H1 (cell line): ENCODE data around the gene TRAPPC11. TPM values are rescaled to one million over a fixed set of nuclear protein-coding genes. Genes with fewer than 3 reads are reported as not detected.

Source experiments
- CTCF ChIA-PET: fragments of 300-600 bp; sonication (Branson Sonifier 250); formaldehyde crosslinking; loops from one replicate; lab custom pipeline; 2021; ENCODE audit not compliant: partially characterized antibody; lab: Charles Lee
- POLR2A ChIA-PET: fragments of 300-600 bp; sonication (Branson Sonifier 250); formaldehyde crosslinking; loops from one replicate; lab custom pipeline; 2021; ENCODE audit warnings: inconsistent platforms; ENCODE audit not compliant: partially characterized antibody; lab: Charles Lee
- DNase-seq, 2 experiments: peaks; one replicate each; pipeline versions ENCODE4 v3.0.0 to v3.0.0-alpha.2; 2010 to 2022; ENCODE audit warnings: low spot score in 2 of 2, low read depth in 1 of 2, mixed read lengths in 1 of 2
- FAIRE-seq: peaks from 2 replicates; lab custom pipeline; 2011; peaks lifted over from hg19 to GRCh38; lab: Jason Lieb, UNC
- H2AFZ ChIP-seq: 2 replicates; pipeline ENCODE4 v1.8.1; 2012; ENCODE audit warnings: low read length, inconsistent platforms
- H2AK5ac ChIP-seq: 2 replicates; pipeline ENCODE4 v1.6.1; 2013; ENCODE audit warnings: low read depth, low read length
- H2BK120ac ChIP-seq: replicated peaks from 2 replicates; pipeline ENCODE3; 2013; ENCODE audit warnings: low read depth, low read length, inconsistent platforms
- H2BK12ac ChIP-seq: 2 replicates; pipeline ENCODE4 v1.6.1; 2013; ENCODE audit warnings: low read depth, low read length
- H2BK15ac ChIP-seq: 2 replicates; pipeline ENCODE4 v1.6.1; 2013; ENCODE audit warnings: low read length
- H2BK20ac ChIP-seq: 2 replicates; pipeline ENCODE4 v1.6.1; 2013; ENCODE audit warnings: low read length
- H2BK5ac ChIP-seq: 2 replicates; pipeline ENCODE4 v1.6.1; 2013; ENCODE audit warnings: low read depth, low read length
- H3K14ac ChIP-seq: 2 replicates; pipeline ENCODE4 v1.6.1; 2013; ENCODE audit warnings: inconsistent platforms; ENCODE audit not compliant: insufficient read length
- H3K18ac ChIP-seq: 2 replicates; pipeline ENCODE4 v1.6.1; 2013; ENCODE audit warnings: low read length; ENCODE audit errors: extremely low read depth
- H3K23ac ChIP-seq: 2 replicates; pipeline ENCODE4 v1.6.1; 2013; ENCODE audit warnings: inconsistent platforms; ENCODE audit not compliant: insufficient read length
- H3K23me2 ChIP-seq: 2 replicates; pipeline ENCODE4 v1.6.1; 2013; ENCODE audit warnings: low read depth, low read length
- H3K27ac ChIP-seq: 2 replicates; pipeline ENCODE4 v1.6.1; 2011; ENCODE audit warnings: low read depth, low read length, inconsistent platforms
- H3K27me3 ChIP-seq, 4 experiments: replicated peaks in 1 of 4; 1 replicate in 1 of 4; 2 replicates in 3 of 4; pipeline versions ENCODE4 v1.6.1 to v1.8.1; 2011 to 2013; ENCODE audit warnings: low read length in 3 of 4, mild to moderate bottlenecking in 3 of 4, inconsistent platforms in 2 of 4, mixed read lengths in 2 of 4, moderate library complexity in 1 of 4; ENCODE audit not compliant: control insufficient read depth in 3 of 4, insufficient read depth in 3 of 4; ENCODE audit errors: extremely low read depth in 1 of 4
- H3K36me3 ChIP-seq, 4 experiments: 2 replicates each; pipeline versions ENCODE4 v1.6.1 to v1.8.1; 2011 to 2013; ENCODE audit warnings: mild to moderate bottlenecking in 4 of 4, low read length in 3 of 4, moderate library complexity in 2 of 4, control low read depth in 1 of 4, inconsistent platforms in 1 of 4; ENCODE audit not compliant: insufficient read depth in 4 of 4, control insufficient read depth in 2 of 4
- H3K4ac ChIP-seq: replicated peaks from 2 replicates; pipeline ENCODE3; 2013; ENCODE audit warnings: low read length, low read depth, mixed read lengths, inconsistent platforms; ENCODE audit not compliant: insufficient read length
- H3K4me1 ChIP-seq, 4 experiments: replicated peaks in 1 of 4; 1 replicate in 1 of 4; 2 replicates in 3 of 4; pipeline versions ENCODE4 v1.6.1 to v1.8.1; 2011 to 2013; ENCODE audit warnings: low read length in 3 of 4, inconsistent platforms in 2 of 4, mixed read lengths in 1 of 4; ENCODE audit not compliant: insufficient read depth in 4 of 4, control insufficient read depth in 3 of 4
- H3K4me2 ChIP-seq, 2 experiments: 2 replicates each; pipeline versions ENCODE4 v1.6.1 to v1.8.1; 2011 to 2013; ENCODE audit warnings: low read depth in 2 of 2, low read length in 2 of 2, control low read depth in 1 of 2, inconsistent platforms in 1 of 2, mild to moderate bottlenecking in 1 of 2; ENCODE audit not compliant: insufficient read depth in 1 of 2
- H3K4me3 ChIP-seq, 4 experiments: fragments of 200-600, 300-600 bp in 1 of 4; sonication (generic), shearing (Covaris generic), sonication (Bioruptor Twin) in 1 of 4; 2 replicates each; pipeline versions ENCODE4 v1.5.1 to v1.8.1; 2011 to 2016; ENCODE audit warnings: low read length in 4 of 4, low read depth in 3 of 4, control low read depth in 2 of 4, inconsistent platforms in 2 of 4, mild to moderate bottlenecking in 2 of 4, mixed read lengths in 1 of 4, moderate library complexity in 1 of 4; ENCODE audit not compliant: insufficient read depth in 2 of 4; ENCODE audit errors: extremely low read depth in 1 of 4
- H3K56ac ChIP-seq: replicated peaks from 2 replicates; pipeline ENCODE3; 2013; ENCODE audit warnings: low read depth, mild to moderate bottlenecking, mixed read lengths, low read length, inconsistent platforms; ENCODE audit not compliant: insufficient read length
- H3K79me1 ChIP-seq: 2 replicates; pipeline ENCODE4 v1.6.1; 2013; ENCODE audit warnings: low read depth, low read length, control low read depth
- H3K79me2 ChIP-seq, 2 experiments: 2 replicates each; pipeline versions ENCODE4 v1.6.1 to v1.8.1; 2012 to 2013; ENCODE audit warnings: low read length in 2 of 2, mild to moderate bottlenecking in 2 of 2, inconsistent platforms in 1 of 2; ENCODE audit not compliant: insufficient read depth in 2 of 2, control insufficient read depth in 1 of 2
- H3K9ac ChIP-seq, 4 experiments: replicated peaks in 1 of 4; 1 replicate in 1 of 4; 2 replicates in 3 of 4; pipeline versions ENCODE4 v1.6.1 to v1.8.1; 2011 to 2013; ENCODE audit warnings: low read depth in 3 of 4, low read length in 3 of 4, control low read depth in 2 of 4, mild to moderate bottlenecking in 2 of 4, moderate library complexity in 2 of 4, inconsistent platforms in 1 of 4; ENCODE audit errors: extremely low read depth in 1 of 4
- H3K9me3 ChIP-seq, 2 experiments: 2 replicates each; pipeline versions ENCODE4 v1.6.1 to v1.8.1; 2012 to 2013; ENCODE audit warnings: mild to moderate bottlenecking in 2 of 2, moderate library complexity in 2 of 2, control low read depth in 1 of 2, inconsistent platforms in 1 of 2, low read depth in 1 of 2, low read length in 1 of 2, mixed read lengths in 1 of 2; ENCODE audit not compliant: insufficient read depth in 2 of 2
- H4K20me1 ChIP-seq, 2 experiments: replicated peaks in 1 of 2; 2 replicates each; pipeline versions ENCODE3 to v1.8.1; 2011 to 2013; ENCODE audit warnings: inconsistent platforms in 2 of 2, low read length in 2 of 2, mild to moderate bottlenecking in 1 of 2; ENCODE audit not compliant: insufficient read depth in 2 of 2, control insufficient read depth in 1 of 2
- H4K5ac ChIP-seq: 2 replicates; pipeline ENCODE4 v1.6.1; 2013; ENCODE audit warnings: low read length, low read depth, mixed read lengths, inconsistent platforms; ENCODE audit not compliant: insufficient read length
- H4K8ac ChIP-seq: 2 replicates; pipeline ENCODE4 v1.8.0; 2013; ENCODE audit warnings: mild to moderate bottlenecking, moderate library complexity, low read length, inconsistent platforms; ENCODE audit not compliant: insufficient read depth; ENCODE audit errors: extremely low read depth
- H4K91ac ChIP-seq: replicated peaks from 2 replicates; pipeline ENCODE3; 2013; ENCODE audit warnings: low read length, mixed read lengths, inconsistent platforms; ENCODE audit not compliant: insufficient read length
- ASH2L ChIP-seq: fragments of 200-600, 300-600 bp; sonication (generic); IDR thresholded peaks from one replicate; pipeline ENCODE4 v1.7.1; 2017; ENCODE audit warnings: low read length
- BACH1 ChIP-seq: IDR thresholded peaks from 2 replicates; pipeline ENCODE4 v1.6.1; 2012; ENCODE audit warnings: low read length, improper control_type of control experiment
- BCL11A ChIP-seq, 2 experiments: IDR thresholded peaks; one replicate each; pipeline ENCODE4 v1.6.1; 2011; ENCODE audit warnings: low read depth in 2 of 2, low read length in 2 of 2, mild to moderate bottlenecking in 2 of 2
- CTBP2 ChIP-seq: IDR thresholded peaks from 2 replicates; pipeline ENCODE4 v1.7.0; 2011; ENCODE audit warnings: borderline replicate concordance, mild to moderate bottlenecking, moderate library complexity, mixed read lengths, low read length; ENCODE audit not compliant: insufficient read depth, insufficient read length
- EZH2 ChIP-seq: fragments of 200-600 bp; sonication (generic); IDR thresholded peaks from 2 replicates; pipeline ENCODE4 v1.7.1; 2012; ENCODE audit warnings: low read depth, mild to moderate bottlenecking, moderate library complexity, low read length, inconsistent platforms; ENCODE audit not compliant: severe bottlenecking
- FOSL1 ChIP-seq: IDR thresholded peaks from 2 replicates; pipeline ENCODE4 v1.6.1; 2011; ENCODE audit warnings: mild to moderate bottlenecking, low read depth, low read length, moderate library complexity; ENCODE audit not compliant: insufficient read depth
- JUN ChIP-seq: IDR thresholded peaks from 2 replicates; pipeline ENCODE4 v1.6.1; 2011; ENCODE audit warnings: low read depth, mild to moderate bottlenecking, improper control_type of control experiment, low read length
- NRF1 ChIP-seq: IDR thresholded peaks from 2 replicates; pipeline ENCODE4 v1.6.1; 2011; ENCODE audit warnings: mild to moderate bottlenecking, low read depth, low read length, improper control_type of control experiment
- SIN3A ChIP-seq, 2 experiments: IDR thresholded peaks in 1 of 2; conservative IDR thresholded peaks in 1 of 2; 2 replicates each; pipeline ENCODE4 v1.6.1; 2011 to 2012; ENCODE audit warnings: low read length in 2 of 2, improper control_type of control experiment in 1 of 2, low read depth in 1 of 2, mild to moderate bottlenecking in 1 of 2
- TAF1 ChIP-seq: IDR thresholded peaks from 2 replicates; pipeline ENCODE4 v1.6.1; 2011; ENCODE audit warnings: mild to moderate bottlenecking, low read depth, low read length
- TAF7 ChIP-seq: optimal IDR thresholded peaks from 2 replicates; pipeline ENCODE3; 2011; ENCODE audit warnings: low read depth, mild to moderate bottlenecking, inconsistent platforms, low read length, moderate library complexity, borderline replicate concordance
- TEAD4 ChIP-seq: IDR thresholded peaks from 2 replicates; pipeline ENCODE4 v1.6.1; 2012; ENCODE audit warnings: low read depth, low read length, inconsistent platforms, mixed read lengths
- WGBS, 2 experiments: shearing (Covaris generic) in 1 of 2; methylation state at CpG; one replicate each; pipeline versions ENCODE4 v1.1.6 to v1.1.7; 2013 to 2015; ENCODE audit warnings: low lambda C conversion rate in 2 of 2, mixed read lengths in 2 of 2, inconsistent platforms in 1 of 2, low coverage in 1 of 2, missing lambda C conversion rate in 1 of 2; ENCODE audit not compliant: insufficient replicate concordance in 2 of 2, insufficient coverage in 1 of 2, insufficient read length in 1 of 2; ENCODE audit errors: extremely low coverage in 1 of 2, missing lambda C conversion rate in 1 of 2; 5-methylcytosine and 5-hydroxymethylcytosine counted together
- polyA plus RNA-seq, 7 experiments: library from polyadenylated mRNA; depleted of rRNA in 3 of 7; stranded (reverse) in 5 of 7; unstranded in 2 of 7; fragments of >200 nt in 5 of 7; fragments of 200-250 nt in 2 of 7; gene quantifications; 1 replicate in 5 of 7; 2 replicates in 1 of 7; 4 replicates in 1 of 7; pipeline versions ENCODE4 v1.2.1 to v1.2.3, GENCODE V29; 2011 to 2013; ENCODE audit warnings: missing spikeins in 2 of 7, mixed read lengths in 2 of 7
- total RNA-seq: library from RNA; stranded (reverse); fragmentation: NEBNext Ultra II Directional; extraction: Animal tissue kit (Norgen Biotek cat#: 25700); gene quantifications from 2 replicates; pipeline ENCODE4 v1.2.1, GENCODE V29; 2021
- TF ChIP-seq, protein P1 (sequence below): IDR thresholded peaks from 2 replicates; pipeline ENCODE4 v1.6.1; 2011; ENCODE audit warnings: low read length, improper control_type of control experiment

Gene TRAPPC11
- total and polyA plus RNA-seq, 2 of the 8 experiments (the other 6 are each of a cell fraction or from before 2014, with no cell fraction given), result 19.2 to 25.9 TPM

DNA sequence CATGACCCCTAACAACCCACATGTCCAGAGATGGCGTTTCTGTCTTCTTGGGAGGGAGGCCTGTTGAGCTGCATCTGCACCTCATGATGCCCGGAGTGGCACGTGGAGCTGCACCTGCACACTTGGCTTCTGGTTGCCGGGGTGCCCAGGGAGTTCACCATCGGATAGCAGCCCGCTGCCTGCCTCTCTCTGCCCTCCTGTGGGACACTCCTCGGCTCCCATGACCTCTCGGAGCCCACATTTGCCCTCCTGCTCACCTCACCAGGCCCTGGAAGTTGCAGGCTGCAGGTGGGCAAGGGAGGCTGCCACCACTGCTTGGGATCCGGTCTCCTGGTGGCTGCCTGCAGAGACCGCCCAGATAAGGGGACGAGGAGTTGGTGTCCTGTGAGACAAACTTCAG is 74.1 kb downstream of the TRAPPC11 start:
- H4K5ac ChIP-seq, result no peak overlapping the region
- H3K18ac ChIP-seq, result no peak overlapping the region
- H3K14ac ChIP-seq, result no peak overlapping the region
- H2BK20ac ChIP-seq, result no peak overlapping the region
- no peak overlapping the region for H3K56ac ChIP-seq
- no peaks in the 10 kb centered on the region for H3K79me2 ChIP-seq
- H2AFZ ChIP-seq, result no peak overlapping the region
- no peak overlapping the region for H2BK12ac ChIP-seq
- FAIRE-seq, result no peak
- H3K23ac ChIP-seq, result no peak overlapping the region
- no peaks in the 10 kb centered on the region for H3K36me3 ChIP-seq
- H3K4me2 ChIP-seq, result no peak overlapping the region
- WGBS, 2 experiments, result 95% methylated on average over 10 of the region's 11 CpGs; no CpG with 5 or more reads in 1 of the 2 experiments
- no peak overlapping the region for H3K4ac ChIP-seq
- no peak overlapping the region for H2BK120ac ChIP-seq
- H2BK15ac ChIP-seq, result no peak overlapping the region
- no peak overlapping the region for H2AK5ac ChIP-seq
- no peaks in the 10 kb centered on the region for H3K27me3 ChIP-seq
- no peaks in the 10 kb centered on the region for H3K23me2 ChIP-seq
- H4K91ac ChIP-seq, result no peak overlapping the region
- no peak overlapping the region for H3K27ac ChIP-seq
- H3K4me3 ChIP-seq, result no peak overlapping the region
- ChIA-PET CTCF (no interaction called here), POLR2A (no interaction called here)
- H2BK5ac ChIP-seq, result no peak overlapping the region
- no peak overlapping the region for H4K8ac ChIP-seq
- no peaks in the 10 kb centered on the region for H3K79me1 ChIP-seq
- H3K9ac ChIP-seq, result no peak overlapping the region
- no peaks in the 10 kb centered on the region for H3K4me1 ChIP-seq
- H3K9me3 ChIP-seq, result no peaks in the 10 kb centered on the region
- DNase-seq, result no peak
- no peaks in the 10 kb centered on the region for H4K20me1 ChIP-seq
- TF ChIP-seq EZH2 (no peak), FOSL1 (no peak), SIN3A (conservative IDR thresholded peaks at IDR 0.05 in 1 of 2, IDR thresholded peaks at IDR 0.05 in 1 of 2; ENCODE audit: low read depth in 1 of 2, low read length in 2 of 2) (no peak), BACH1 (no peak), TAF1 (no peak), BCL11A (IDR thresholded peaks at IDR 0.05; ENCODE audit: low read depth in 2 of 2, low read length in 2 of 2) (no peak), TEAD4 (no peak), CTBP2 (no peak), NRF1 (no peak), ASH2L (no peak), JUN (no peak), TAF7 (no peak)
- TF ChIP-seq, protein P1, sequence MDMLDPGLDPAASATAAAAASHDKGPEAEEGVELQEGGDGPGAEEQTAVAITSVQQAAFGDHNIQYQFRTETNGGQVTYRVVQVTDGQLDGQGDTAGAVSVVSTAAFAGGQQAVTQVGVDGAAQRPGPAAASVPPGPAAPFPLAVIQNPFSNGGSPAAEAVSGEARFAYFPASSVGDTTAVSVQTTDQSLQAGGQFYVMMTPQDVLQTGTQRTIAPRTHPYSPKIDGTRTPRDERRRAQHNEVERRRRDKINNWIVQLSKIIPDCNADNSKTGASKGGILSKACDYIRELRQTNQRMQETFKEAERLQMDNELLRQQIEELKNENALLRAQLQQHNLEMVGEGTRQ, result no peak
